ENCODE data around the gene SELENON. TPM values are rescaled to one million over a fixed set of nuclear protein-coding genes. Genes with fewer than 3 reads are reported as not detected.

The SELENON gene
- polyA plus RNA-seq, 1 of the 3 experiments (the other 2 are of a cell fraction): 56.2 TPM

GRCh38 chr1:25755475-25756125 lies 44.4 kb upstream of the SELENON start:
- Histone ChIP-seq H3K4me3 (ENCODE audit: low read depth in 2 of 2, low read length in 1 of 2) (no peak overlapping the region), H3F3A (replicated peaks; ENCODE audit: insufficient read depth) (no peaks in the 10 kb centered on the region), H3K79me2 (ENCODE audit: insufficient read depth) (no peaks in the 10 kb centered on the region), H3K27ac (ENCODE audit: low read depth in 2 of 2, low read length in 1 of 2) (no peak overlapping the region), H3K9me3 (no peaks in the 10 kb centered on the region), H2AFZ (ENCODE audit: low read depth) (no peak overlapping the region), H3K9ac (no peak overlapping the region), H4K20me1 (ENCODE audit: insufficient read depth) (no peaks in the 10 kb centered on the region), H3K27me3 (ENCODE audit: insufficient read depth) (peaks cover 10% of the 10 kb centered on the region), H3K9me2 (no peaks in the 10 kb centered on the region), H3K36me3 (replicated peaks in 1 of 2; ENCODE audit: control insufficient read depth in 1 of 2, insufficient read depth in 2 of 2, low read length in 1 of 2) (no peaks in the 10 kb centered on the region), H3K4me1 (ENCODE audit: control insufficient read depth in 1 of 2, insufficient read depth in 2 of 2, low read depth in 1 of 2, low read length in 1 of 2) (peaks cover 0 to 19% of the 10 kb centered on the region in 2 experiments; a peak in 1 of 4 replicates), H3K4me2 (no peak overlapping the region)
- ChIA-PET POLR2A (no interaction called here), CTCF (interaction anchor here (0.8 to 2.7 kb wide), 7 partner anchors 9 to 137 kb away, joined by 3 to 8 read pairs (median 3); no protein-coding TSS in a partner anchor)
- TF ChIP-seq GABPA (IDR thresholded peaks at IDR 0.05; ENCODE audit: low read depth) (no peak), SIN3A (IDR thresholded peaks at IDR 0.05; ENCODE audit: borderline replicate concordance, low read depth, low read length) (no peak), EZH2phosphoT487 (IDR thresholded peaks at IDR 0.05; ENCODE audit: borderline replicate concordance, low read depth) (no peak), RFX5 (IDR thresholded peaks at IDR 0.05; ENCODE audit: low read length) (no peak), EP300 (IDR thresholded peaks at IDR 0.05; ENCODE audit: borderline replicate concordance in 1 of 2, low read depth in 1 of 2, low read length in 1 of 2) (no peak), RCOR1 (IDR thresholded peaks at IDR 0.05; ENCODE audit: low read length) (no peak), MEF2A (IDR thresholded peaks at IDR 0.05; ENCODE audit: borderline replicate concordance, low read depth) (no peak), CHD2 (IDR thresholded peaks at IDR 0.05; ENCODE audit: low read length, partially characterized antibody) (no peak)
- DNase-seq: no peak
- 70% methylated on average over 7 of the region's 7 CpGs for WGBS (ENCODE audit: low lambda C conversion rate)

- Histone ChIP-seq H3K36me3 (replicated peaks in 1 of 2; ENCODE audit: control insufficient read depth in 1 of 2, insufficient read depth in 2 of 2, low read length in 1 of 2) (no peaks in the 10 kb centered on the region), H3F3A (replicated peaks; ENCODE audit: insufficient read depth) (no peaks in the 10 kb centered on the region), H3K79me2 (ENCODE audit: insufficient read depth) (no peaks in the 10 kb centered on the region), H3K27me3 (ENCODE audit: insufficient read depth) (peaks cover 8% of the 10 kb centered on the region), H3K4me1 (ENCODE audit: control insufficient read depth in 1 of 2, insufficient read depth in 2 of 2, low read depth in 1 of 2, low read length in 1 of 2) (peaks cover 0 to 23% of the 10 kb centered on the region in 2 experiments; a peak in 1 of 4 replicates), H3K4me2 (no peak overlapping the region), H3K9me2 (no peaks in the 10 kb centered on the region), H3K4me3 (ENCODE audit: low read depth in 2 of 2, low read length in 1 of 2) (no peak overlapping the region), H3K27ac (ENCODE audit: low read depth in 2 of 2, low read length in 1 of 2) (no peak overlapping the region), H3K9ac (no peak overlapping the region), H3K9me3 (no peaks in the 10 kb centered on the region), H2AFZ (ENCODE audit: low read depth) (no peak overlapping the region), H4K20me1 (ENCODE audit: insufficient read depth) (no peaks in the 10 kb centered on the region)
- 69% methylated on average over 3 of the region's 3 CpGs for WGBS (ENCODE audit: low lambda C conversion rate)
- ChIA-PET POLR2A (no interaction called here), CTCF (interaction anchor here (0.8 to 1.5 kb wide), 4 partner anchors 9 to 31 kb away, joined by 3 to 4 read pairs (median 3); no protein-coding TSS in a partner anchor)
- TF ChIP-seq FOSL2 (IDR thresholded peaks at IDR 0.05; ENCODE audit: borderline replicate concordance, low read depth): no peak
- no peak for TF ChIP-seq MXI1 (IDR thresholded peaks at IDR 0.05; ENCODE audit: low read depth, low read length)
- TF ChIP-seq RFX5 (IDR thresholded peaks at IDR 0.05; ENCODE audit: low read length): no peak
- TF ChIP-seq TCF12 (IDR thresholded peaks at IDR 0.05): no peak
- TF ChIP-seq FOXJ3 (CRISPR knock-in tag; IDR thresholded peaks at IDR 0.05): no peak
- no peak for TF ChIP-seq GATA2 (CRISPR knock-in tag; IDR thresholded peaks at IDR 0.05)
- no peak for DNase-seq
Observed at GRCh38 chr1:25756215-25756614, 43.8 kb upstream of the SELENON start.

Measured in SK-N-SH (cell line).